MM.1S (cell line): ENCODE data around the gene SYT17.

ENCODE experiments used
- CTCF ChIP-seq: fragments of 300-600 bp; sonication (generic); IDR thresholded peaks from 2 replicates; pipeline ENCODE4 v1.5.1; 2016; ENCODE audit warnings: antibody characterized with exemption, low read length, mixed read lengths
- EZH2 ChIP-seq: fragments of 300-600 bp; sonication (generic); optimal IDR thresholded peaks from 2 replicates; pipeline ENCODE3; 2017; ENCODE audit warnings: low read depth, mild to moderate bottlenecking, antibody characterized with exemption, low read length, mixed read lengths

- TF ChIP-seq CTCF (no peak), EZH2 (no peak)
Observed at GRCh38 chr16:19285431-19285830, 117.4 kb downstream of the SYT17 start, which contains the start of gene CLEC19A.
